HG02981 (cell line): ENCODE results near the gene XYLT1.

Experiments used
- ATAC-seq: cut with Tn5 transposase; IDR thresholded peaks from one replicate; pipeline ENCODE4 v1.9.1; 2021; ENCODE audit warnings: mild to moderate bottlenecking, moderate library complexity; ENCODE audit not compliant: unreplicated experiment

XYLT1 gene

DNA sequence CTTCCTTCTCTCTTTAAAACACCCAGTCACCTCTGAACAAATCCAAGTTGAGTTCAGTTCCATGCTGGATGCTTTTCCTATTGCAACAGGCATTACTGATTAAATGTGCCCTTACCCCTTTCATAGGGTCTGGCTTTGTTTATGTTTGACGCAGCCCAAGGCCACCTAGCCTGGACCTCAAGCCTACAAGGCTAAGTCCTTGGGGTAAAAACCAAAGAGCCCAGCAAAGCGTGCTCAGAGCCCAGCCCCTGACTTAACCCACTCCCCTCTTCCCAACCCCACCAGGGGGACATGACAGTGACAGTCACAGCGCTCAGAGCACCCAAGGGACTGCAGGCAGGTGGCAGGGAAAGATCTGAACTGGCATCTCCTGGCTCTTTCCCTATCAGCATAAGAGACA is 200.6 kb downstream of the XYLT1 start:
- no peak for ATAC-seq

- ATAC-seq: no peak
These were observed 201.3 kb downstream of the XYLT1 start for GRCh38 chr16:17269439-17269838.

- no peak for ATAC-seq
These were observed 204.0 kb downstream of the XYLT1 start for GRCh38 chr16:17266608-17267313.

DNA sequence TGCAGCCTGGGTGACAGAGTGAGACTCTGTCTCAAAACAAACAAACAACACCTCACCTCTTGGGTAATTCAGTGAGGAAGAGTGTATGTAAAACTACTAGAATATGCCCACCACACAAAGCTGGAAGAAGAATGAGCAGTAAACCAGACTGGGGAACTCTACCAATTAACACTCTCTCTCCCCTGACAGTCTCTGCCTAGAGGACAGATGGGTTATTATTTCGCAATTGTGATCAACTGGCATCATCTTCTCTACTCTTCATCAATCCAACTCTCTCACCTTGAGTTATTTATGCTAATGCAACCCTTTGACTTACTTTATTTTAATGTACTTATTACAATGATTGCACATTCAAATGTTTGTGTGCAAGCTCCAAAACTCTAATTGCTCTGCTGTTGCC is 205.6 kb downstream of the XYLT1 start:
- no peak for ATAC-seq

DNA sequence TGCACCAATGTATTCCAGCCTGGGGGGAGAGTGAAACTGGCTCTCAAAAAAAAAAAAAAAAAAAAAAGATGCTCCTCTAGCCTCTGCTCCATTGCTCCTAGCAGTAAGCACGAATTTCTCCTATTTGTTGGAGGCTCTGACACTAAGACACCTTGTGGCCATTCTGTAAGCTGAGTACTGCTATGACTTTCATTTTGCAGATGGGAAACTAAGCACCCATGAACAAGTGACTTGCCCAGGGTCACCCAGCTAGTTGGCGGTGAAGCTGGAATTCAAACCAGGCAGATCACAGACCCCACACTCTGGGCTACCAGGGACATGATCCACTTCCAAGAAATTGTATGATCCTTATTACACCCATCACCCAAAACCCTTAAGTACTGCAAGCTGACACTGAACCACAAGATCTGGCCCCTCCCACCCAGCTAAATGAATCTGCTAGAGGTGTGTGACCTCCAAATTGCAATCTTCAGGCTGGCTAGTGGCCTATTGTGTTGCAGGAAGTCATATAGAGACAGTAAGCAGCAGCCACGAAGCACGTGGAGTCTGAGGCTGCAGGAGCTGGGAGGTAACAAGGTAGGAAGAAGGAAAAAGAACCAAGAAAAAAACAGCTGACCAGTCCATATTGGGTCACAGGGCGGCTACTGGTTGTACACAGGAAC is 209.4 kb downstream of the XYLT1 start:
- no peak for ATAC-seq

DNA sequence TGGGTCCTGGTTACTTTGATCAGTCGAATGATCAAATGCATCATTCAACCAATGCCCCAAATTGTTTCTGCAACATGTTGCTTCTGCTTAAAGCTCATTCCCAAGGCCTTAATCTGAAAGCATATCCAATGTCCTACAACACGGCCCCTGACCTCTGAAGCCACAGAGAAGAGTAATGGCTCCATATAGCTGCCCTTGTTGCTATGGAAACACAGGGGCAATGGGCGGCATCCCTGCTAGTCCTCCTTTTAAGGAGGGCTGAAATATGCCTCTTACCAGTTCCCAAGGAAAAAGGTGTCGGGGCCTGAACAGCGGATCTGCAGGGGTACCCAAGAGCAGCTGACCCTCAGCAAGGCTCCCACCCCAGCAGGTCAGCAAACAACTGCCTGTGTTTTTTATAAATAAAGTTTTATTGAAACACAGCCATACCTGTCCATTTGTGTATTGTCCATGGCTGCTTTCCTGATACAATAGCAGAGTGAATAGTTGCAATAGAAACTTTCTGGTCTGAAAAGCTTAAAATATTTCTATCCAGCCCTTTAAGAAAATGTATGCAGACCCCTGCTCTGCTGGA is 210.4 kb downstream of the XYLT1 start:
- no peak for ATAC-seq

- no peak for ATAC-seq
These were observed 210.9 kb downstream of the XYLT1 start for GRCh38 chr16:17259751-17260270.

GRCh38 chr16:17258848-17259713 is 211.7 kb downstream of the XYLT1 start:
- ATAC-seq: peak; percentile 61

GRCh38 chr16:17258077-17258599 is 212.6 kb downstream of the XYLT1 start:
- no peak for ATAC-seq

DNA sequence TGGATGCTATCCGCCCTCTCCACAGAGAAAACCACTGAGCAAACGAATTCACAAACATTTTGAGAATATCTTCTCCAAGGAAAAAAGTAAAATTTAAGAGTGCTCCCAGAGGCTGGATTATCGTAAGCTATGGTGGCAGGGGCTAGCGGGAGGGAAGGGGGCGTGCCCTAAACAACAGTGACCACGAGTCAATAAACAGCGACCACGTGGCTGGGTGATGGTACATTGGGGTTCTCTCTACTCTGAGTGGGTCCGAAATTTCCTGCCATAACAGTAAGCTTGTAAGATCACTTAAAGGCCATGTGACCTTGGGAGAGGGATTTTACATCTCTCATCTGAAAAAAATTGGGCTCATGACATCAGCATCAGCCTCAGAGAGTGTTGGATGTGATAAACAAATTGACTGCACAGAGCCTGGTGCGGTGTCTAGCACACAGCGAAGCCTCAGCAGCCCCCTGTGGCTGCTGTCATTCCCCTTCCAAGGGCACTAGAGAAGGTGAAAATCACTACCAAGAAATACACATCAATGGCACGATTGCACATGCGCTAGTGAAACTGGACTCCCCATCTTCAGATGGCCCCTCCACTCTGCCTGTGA is 213.2 kb downstream of the XYLT1 start:
- no peak for ATAC-seq

- no peak for ATAC-seq
These were observed 218.1 kb downstream of the XYLT1 start for GRCh38 chr16:17252701-17253100.

DNA sequence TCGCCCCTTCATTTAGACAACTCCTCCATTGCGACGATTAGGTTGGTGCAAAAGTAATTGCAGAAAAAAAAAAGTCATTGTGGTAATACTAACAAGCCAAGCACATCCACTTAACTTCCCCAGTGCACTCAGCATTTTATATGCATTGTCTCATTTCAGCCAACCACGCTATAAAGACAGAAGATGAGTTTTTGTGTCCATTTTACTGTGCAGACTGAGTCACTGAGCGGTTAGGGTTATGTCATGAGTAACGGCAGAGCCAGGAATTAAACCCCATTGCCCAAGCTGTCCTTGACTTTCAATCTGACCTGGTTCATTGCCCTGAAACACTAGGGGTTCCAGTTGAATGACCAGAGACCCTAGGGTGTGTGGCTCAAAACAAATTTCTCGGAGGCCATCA is 218.7 kb downstream of the XYLT1 start:
- ATAC-seq: no peak

GRCh38 chr16:17251496-17251895 is 219.3 kb downstream of the XYLT1 start:
- ATAC-seq: no peak

DNA sequence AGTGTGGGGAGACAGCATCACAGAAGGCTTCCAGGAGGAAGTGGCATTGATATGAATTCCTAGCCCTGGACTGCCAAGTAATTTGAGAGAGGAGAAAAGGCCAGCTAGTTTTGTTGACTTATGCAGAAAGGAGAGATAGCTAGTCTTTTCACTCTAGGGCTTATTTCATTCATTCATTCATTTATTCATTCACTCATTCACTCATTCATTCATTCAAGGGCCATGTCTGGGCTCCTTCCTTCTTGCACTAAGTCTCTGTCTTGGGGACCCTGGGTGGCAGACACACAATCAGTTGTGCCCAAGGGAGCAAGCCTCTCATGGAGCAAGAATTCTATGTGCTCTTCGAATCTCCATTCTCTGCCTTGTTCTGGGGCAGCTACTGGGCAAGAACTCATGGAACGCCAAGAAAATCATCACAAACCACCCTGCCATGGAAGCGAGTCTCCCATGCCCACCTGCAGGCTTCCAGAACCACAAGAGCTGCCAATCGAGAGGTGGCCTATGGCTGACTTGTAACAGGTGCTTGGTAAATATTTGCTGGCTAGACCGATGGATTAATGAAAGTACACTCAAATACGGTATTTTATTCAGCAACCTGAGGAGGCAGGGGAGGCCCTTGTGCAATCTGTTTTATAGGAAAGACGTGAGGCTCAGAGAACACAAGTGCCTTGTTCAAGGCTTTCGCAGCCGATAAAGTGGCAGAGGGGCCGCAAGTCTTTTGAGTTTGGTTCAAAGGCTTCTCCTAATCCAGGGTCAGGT is 223.6 kb downstream of the XYLT1 start:
- ATAC-seq: no peak

DNA sequence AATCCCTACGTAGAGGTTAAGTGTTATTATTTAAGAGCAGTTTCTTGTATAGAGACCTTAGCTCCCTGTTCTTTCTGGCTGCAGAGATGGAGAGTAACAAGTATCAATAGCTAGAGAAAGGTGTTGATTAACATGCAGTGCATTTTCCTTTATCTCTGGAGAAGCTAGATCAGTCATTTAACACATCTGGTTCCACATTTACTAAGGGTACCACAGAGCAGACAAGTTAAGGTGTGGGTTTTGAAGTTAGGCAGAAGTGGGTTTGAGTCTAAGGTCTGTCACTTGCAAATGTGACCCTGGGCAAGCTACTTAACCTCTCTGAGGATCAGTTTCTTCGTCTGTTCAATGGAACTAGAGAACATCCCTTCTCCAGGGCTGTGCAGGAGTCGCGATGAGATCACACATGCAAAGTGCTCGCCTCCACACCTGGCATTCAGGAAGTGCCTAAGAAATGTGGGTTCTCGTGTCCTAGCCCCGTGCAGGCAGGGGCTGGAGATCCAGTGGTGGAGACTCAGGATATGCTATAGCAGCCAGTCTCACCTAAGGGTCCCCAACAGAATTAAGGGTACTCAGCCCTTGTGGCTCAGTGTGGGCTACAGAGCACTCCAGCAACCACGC is 224.4 kb downstream of the XYLT1 start:
- no peak for ATAC-seq

GRCh38 chr16:17245776-17246175 is 225.0 kb downstream of the XYLT1 start:
- ATAC-seq: no peak

DNA sequence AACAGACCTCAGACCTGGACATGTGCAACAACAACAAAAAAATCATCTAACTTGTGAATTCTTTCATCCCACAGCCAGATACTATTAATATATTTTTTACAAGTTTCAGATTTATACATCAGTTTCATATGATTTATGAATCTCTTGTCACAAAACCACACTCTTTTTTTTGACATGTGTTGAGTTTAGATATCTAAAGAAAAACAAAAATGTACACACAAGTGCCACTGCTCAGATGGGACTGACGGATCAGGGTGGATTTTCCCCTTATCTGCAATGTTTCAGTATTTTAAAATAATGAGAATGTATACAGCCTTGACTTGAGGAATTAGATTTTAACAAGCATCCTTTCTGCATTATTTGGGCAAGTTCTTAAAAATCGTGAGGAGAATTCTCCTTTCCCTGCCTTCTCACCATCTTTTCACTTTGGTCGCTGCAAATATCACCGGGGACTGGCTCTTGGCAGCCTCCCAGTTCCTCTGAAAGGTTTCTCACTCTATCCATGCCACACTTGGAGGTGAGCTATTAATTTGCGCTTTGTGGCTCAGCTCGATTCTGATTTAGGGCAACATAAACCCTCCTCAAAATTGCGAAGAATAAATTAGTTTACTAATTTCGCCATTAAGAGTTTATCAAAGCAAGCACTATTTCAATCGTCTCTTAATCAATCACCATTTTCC is 225.7 kb downstream of the XYLT1 start:
- ATAC-seq: no peak

GRCh38 chr16:17241264-17241835 is 229.4 kb downstream of the XYLT1 start:
- no peak for ATAC-seq
